ENCODE measurements around the gene COL4A2.

- TF ChIP-seq CTCF (IDR thresholded peaks at IDR 0.05; ENCODE audit: low read depth, low read length, missing input control) (peak; percentile 89), RAD21 (IDR thresholded peaks at IDR 0.05) (peak; percentile 97 to 99), HNF4G (IDR thresholded peaks at IDR 0.05) (no peak), FOXA1 (IDR thresholded peaks at IDR 0.05) (no peak), ATF3 (IDR thresholded peaks at IDR 0.05) (no peak), SP1 (IDR thresholded peaks at IDR 0.05) (peak; percentile 22), REST (IDR thresholded peaks at IDR 0.05) (no peak), ZBTB33 (IDR thresholded peaks at IDR 0.05) (no peak), FOXA2 (IDR thresholded peaks at IDR 0.05) (no peak), EGR1 (IDR thresholded peaks at IDR 0.05; ENCODE audit: low read depth in 2 of 2) (no peak), GABPA (IDR thresholded peaks at IDR 0.05 in 1 of 2, conservative IDR thresholded peaks at IDR 0.05 in 1 of 2) (no peak), TAF1 (conservative IDR thresholded peaks at IDR 0.05) (no peak), RXRA (IDR thresholded peaks at IDR 0.05) (peak; percentile 35 to 57), YY1 (IDR thresholded peaks at IDR 0.05) (peak; percentile 61)
Observed at GRCh38 chr13:110455941-110456340, 148.9 kb downstream of the COL4A2 start.

Measured in liver (tissue), 3 donors.